Measurements from ENCODE around the gene SIRPD. TPM values are rescaled to one million over a fixed set of nuclear protein-coding genes. Genes with fewer than 3 reads are reported as not detected.

Gene SIRPD
- total RNA-seq, 1 donor from 2014 or later: not detected

DNA sequence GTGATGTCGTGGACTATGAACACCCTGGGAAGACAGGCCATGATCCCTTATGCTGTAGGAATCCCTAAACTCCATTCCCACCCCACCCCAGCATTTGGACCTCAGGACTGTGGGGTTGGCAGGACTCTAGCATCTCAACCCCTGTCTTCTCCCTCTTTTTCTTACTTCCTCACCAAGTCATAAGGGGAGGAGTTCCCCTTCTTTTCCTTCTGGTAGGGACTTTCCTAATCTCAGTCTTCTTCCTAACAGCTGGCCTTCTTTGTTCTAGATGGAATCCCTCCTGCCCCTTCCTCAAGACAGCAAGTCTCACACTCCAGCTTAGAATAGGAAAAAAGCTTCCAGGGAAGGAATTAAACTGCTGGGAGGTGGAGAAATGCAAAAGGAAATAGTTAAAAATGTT is 64.0 kb downstream of the SIRPD start:
- no peak for DNase-seq

DNA sequence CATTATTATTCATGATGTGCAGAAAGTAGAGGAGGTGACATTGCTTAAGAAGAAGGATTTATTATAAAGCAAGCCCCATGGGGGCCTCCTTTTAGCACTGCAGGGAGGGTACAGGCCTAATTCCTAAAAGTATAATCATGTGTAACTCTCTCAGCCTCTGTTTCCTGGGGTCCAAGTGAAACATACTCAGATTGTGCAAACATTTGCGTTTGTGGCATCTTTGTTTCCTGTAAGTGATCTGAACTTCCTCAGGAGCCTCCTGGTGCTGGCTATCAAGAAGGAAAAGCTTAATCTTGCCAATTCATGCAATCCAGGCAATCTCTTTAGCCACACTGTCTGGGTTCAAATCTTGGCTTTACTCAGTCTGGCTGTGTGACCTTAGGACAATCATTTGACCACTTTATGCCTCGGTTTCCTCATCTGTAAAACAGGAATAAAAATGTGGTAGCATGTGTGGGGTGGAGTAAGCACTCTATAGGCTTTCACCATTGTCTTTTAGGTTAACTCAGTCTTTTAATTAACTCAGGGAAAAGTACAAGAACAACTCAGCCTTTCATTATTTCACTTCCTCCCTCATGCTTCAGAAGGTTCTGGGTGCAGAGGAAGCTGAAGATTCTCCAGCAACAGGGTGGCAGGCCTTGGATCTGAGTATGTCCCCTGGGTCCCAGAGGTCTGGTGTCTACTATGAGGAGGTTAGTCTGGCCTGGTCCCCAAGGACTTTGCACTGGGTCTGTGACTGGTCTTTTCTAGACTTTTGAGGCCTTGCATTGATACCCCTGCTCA is 65.5 kb downstream of the SIRPD start:
- peak; percentile 58 for DNase-seq

DNA sequence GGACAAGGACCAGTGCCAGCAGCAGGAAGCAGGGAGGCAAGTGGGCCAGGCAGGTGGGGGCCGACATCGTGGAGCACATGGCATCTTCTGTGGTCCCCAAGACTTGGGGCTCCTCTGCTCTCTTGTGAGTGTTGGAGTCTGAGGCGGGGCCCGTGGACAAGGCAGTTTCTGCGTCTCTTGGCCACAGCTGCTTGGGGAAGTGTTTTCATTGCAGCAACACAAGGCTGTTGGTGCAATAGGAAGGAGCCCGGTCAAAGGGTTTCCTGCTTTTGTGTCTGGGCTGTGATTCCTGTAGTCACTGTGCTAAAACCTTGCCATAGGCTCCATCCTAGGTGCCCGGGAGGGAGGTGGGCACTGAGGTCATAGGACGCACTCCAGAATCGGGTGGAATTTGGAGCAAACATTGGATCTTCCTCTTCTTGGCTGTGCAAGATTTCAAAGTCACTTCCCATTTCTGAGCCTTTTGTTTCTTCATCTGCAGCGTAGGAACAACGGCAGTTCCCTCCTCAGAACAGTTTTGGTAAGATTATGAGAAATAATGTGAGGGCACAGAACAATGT is 66.1 kb downstream of the SIRPD start, which contains the start of gene SIRPB2:
SIRPB2 (minus strand) TSS at position 140 of the 560 bp plus-strand sequence; CDS start at position 79, 61 bp downstream.
- DNase-seq: peak; percentile 95

DNA sequence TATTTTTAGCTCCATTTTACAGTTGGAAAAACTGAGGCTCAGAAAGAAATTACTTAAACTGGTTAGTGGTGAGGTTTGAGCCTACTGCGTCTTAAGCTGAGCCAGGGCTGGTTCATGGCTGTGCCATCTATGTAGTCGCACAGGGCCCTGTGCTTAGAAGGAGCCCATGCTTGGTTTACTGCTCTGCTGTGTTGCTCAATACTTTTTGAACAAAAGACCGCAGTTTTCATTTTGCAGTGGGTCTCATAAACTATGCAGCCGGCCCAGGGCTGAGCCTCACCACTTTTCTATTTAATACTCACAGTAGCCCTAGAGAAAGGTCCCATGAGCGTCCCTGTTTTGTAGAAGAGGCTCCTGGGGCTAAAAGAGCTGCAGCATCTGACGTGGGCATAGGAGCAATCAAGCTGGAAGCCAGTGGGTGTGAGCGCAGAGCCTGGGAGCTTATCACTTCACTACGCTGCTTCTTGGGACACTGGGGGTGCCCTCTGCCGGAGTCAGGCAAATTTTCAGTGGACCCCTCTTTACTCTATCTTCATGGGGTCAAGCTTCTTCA is 66.8 kb downstream of the SIRPD start:
- DNase-seq: peak; percentile 26

- DNase-seq: peak; percentile 22
Measured at GRCh38 chr20:1489764-1490436, 67.6 kb downstream of the SIRPD start.

- DNase-seq: no peak
Measured at GRCh38 chr20:1489325-1489724, 68.2 kb downstream of the SIRPD start.

- DNase-seq: no peak
Measured at GRCh38 chr20:1486566-1486965, 70.9 kb downstream of the SIRPD start.

DNA sequence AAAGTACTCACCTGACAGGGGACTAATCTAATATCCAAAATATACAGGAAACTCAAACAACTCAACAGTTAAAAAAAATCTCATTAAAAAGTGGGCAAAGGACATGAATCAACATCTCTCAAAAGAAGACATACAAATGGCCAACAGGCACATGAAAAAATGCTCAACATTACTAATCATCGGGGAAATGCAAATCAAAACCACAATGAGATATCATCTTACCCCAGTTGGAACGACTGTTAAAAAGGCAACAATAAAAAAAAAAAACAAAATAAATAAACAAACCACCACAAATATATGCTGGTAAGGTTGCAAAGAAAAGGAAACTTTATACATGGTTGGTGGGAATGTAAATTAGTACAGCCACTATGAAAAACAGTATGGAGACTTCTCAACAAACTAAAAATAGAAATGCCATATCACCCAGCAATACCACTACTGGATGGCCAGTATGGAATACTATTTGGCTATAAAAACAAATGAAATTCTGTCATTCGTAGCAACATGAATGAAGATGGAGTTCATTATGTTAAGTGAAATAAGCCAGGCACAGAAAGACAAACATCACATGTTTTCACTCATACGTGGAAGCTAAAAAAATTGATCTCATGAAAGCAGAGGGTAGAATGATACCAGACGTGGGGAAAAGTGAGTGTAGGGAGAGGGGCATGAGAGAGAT is 72.9 kb downstream of the SIRPD start:
- DNase-seq: no peak

Other genes starting within 250 kb of the SIRPD start
- 4.6 and 6.0 TPM in 2 replicates for gene SDCBP2, start 228.6 kb downstream of the SIRPD start, total RNA-seq
- gene FKBP1A, start 164.7 kb downstream of the SIRPD start, total RNA-seq: 269 and 390 TPM in 2 replicates
- gene NSFL1C, start 90.9 kb downstream of the SIRPD start, total RNA-seq: 28.8 and 39.6 TPM in 2 replicates
- gene SIRPB2, start 66.3 kb downstream of the SIRPD start, total RNA-seq: 0.51 and 1.3 TPM in 2 replicates
- 0.17 and 4.0 TPM in 2 replicates for gene SIRPB1, start 62.3 kb upstream of the SIRPD start, total RNA-seq
- not detected in 2 replicates for gene SIRPG, start 100.1 kb upstream of the SIRPD start, total RNA-seq

All from dermis blood vessel endothelial cell (primary cell).